Measurements from ENCODE around the gene IL4. TPM values are rescaled to one million over a fixed set of nuclear protein-coding genes. Genes with fewer than 3 reads are reported as not detected.

Gene IL4
- total and polyA plus RNA-seq, 10 donors, result not detected

- Histone ChIP-seq H3K9me3 (no peaks in the 10 kb centered on the region), H3K27ac (no peak overlapping the region), H3K36me3 (no peaks in the 10 kb centered on the region), H3K4me3 (no peak overlapping the region), H3K27me3 (replicated peaks in 1 of 7) (no peaks in the 10 kb centered on the region), H3K4me1 (peaks cover 0 to 20% (median 4%) of the 10 kb centered on the region in 6 donors)
- WGBS, 5 donors, result 91 to 98% (median 96%) methylated on average over 3 of the region's 3 CpGs
- intact Hi-C loops (cut with DNase I; ENCODE audit: low total_unique reads), result no loop called here
- TF ChIP-seq POLR2AphosphoS5 (IDR thresholded peaks at IDR 0.05), result no peak
- TF ChIP-seq, protein P1, sequence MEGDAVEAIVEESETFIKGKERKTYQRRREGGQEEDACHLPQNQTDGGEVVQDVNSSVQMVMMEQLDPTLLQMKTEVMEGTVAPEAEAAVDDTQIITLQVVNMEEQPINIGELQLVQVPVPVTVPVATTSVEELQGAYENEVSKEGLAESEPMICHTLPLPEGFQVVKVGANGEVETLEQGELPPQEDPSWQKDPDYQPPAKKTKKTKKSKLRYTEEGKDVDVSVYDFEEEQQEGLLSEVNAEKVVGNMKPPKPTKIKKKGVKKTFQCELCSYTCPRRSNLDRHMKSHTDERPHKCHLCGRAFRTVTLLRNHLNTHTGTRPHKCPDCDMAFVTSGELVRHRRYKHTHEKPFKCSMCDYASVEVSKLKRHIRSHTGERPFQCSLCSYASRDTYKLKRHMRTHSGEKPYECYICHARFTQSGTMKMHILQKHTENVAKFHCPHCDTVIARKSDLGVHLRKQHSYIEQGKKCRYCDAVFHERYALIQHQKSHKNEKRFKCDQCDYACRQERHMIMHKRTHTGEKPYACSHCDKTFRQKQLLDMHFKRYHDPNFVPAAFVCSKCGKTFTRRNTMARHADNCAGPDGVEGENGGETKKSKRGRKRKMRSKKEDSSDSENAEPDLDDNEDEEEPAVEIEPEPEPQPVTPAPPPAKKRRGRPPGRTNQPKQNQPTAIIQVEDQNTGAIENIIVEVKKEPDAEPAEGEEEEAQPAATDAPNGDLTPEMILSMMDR (IDR thresholded peaks at IDR 0.05 in 8 of 11, conservative IDR thresholded peaks at IDR 0.05 in 3 of 11), result no peak
- TF ChIP-seq POLR2A (IDR thresholded peaks at IDR 0.05), result no peak
- DNase-seq, result no peak
Measured at GRCh38 chr5:132686193-132686592, 12.4 kb downstream of the IL4 start.

DNA sequence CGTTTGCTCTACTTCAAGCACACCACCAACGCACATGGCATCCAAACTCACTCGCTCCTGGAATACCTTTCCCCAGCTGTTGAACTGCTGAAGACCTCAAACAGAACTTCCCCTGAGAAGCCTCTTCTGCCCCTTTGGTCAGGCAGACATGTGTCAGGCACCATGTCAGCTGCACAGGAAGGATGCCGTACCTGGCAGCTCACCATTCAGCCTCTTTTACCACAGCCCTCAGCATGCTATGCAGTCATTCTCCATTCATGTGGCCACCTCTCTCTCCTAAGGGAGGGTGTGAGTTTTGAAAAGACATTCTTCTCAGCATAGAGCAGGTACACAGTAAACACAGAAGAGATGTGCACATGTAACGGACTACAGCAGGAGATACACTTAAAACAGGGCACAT, 14.2 kb downstream of the IL4 start:
- DNase-seq, result no peak
- H3K36me3 ChIP-seq, result no peaks in the 10 kb centered on the region
- 64 to 82% (median 77%) methylated on average over 5 of the region's 5 CpGs for WGBS, 5 donors
- H3K27ac ChIP-seq, result no peak overlapping the region
- intact Hi-C loops (cut with DNase I; ENCODE audit: low total_unique reads), result no loop called here
- no peaks in the 10 kb centered on the region for H3K27me3 ChIP-seq (replicated peaks in 1 of 7)
- TF ChIP-seq, protein P1 (IDR thresholded peaks at IDR 0.05 in 8 of 11, conservative IDR thresholded peaks at IDR 0.05 in 3 of 11), result no peak
- no peak for TF ChIP-seq POLR2AphosphoS5 (IDR thresholded peaks at IDR 0.05)
- TF ChIP-seq POLR2A (IDR thresholded peaks at IDR 0.05), result no peak
- no peak overlapping the region for H3K4me3 ChIP-seq
- H3K9me3 ChIP-seq, result no peaks in the 10 kb centered on the region
- peaks cover 0 to 16% (median 4%) of the 10 kb centered on the region in 6 donors for H3K4me1 ChIP-seq

DNA sequence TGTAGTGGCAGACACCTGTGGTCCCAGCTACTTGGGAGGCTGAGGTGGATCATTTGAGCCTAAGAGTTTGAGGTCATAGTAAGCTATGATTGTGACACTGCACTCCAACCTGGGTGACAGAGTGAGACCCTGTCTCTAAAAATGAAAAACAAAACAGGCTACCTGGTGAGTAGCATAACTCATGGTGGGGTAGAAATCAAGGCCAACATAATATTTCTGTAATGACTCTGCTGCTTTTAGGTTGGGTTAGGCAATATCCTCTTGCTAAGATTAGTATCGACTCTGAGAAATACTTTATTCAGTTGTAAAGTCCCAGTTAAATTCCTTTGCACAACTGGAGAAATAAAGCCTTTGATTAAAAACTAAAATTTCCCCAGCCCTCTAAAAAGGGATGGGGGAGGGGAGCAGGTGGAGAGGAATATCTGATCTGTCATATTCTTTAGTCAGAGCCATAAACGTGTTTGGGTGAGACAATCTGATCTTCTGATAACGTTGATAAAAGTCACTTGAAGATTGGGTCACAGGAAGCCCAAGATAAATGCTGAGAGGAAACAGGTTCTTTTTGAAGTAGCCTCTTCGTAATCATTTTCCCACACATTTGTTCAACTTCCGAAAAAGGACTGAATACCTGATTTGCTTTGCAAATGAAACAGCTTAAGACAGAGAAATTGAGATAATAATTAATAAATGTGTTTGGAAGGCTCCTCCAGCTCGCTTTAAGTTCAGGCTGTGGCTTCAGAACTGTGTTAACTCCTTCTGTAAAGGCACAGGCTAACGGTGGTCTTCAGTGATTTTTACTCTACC, 14.9 kb downstream of the IL4 start:
- H3K27ac ChIP-seq, result no peak overlapping the region
- 21 to 28% (median 26%) methylated on average over 7 of the region's 7 CpGs for WGBS, 5 donors
- H3K36me3 ChIP-seq, result peaks cover 0 to 3% (median 0%) of the 10 kb centered on the region in 6 donors
- TF ChIP-seq POLR2AphosphoS5 (IDR thresholded peaks at IDR 0.05) (no peak), POLR2A (IDR thresholded peaks at IDR 0.05) (no peak)
- TF ChIP-seq, protein P1 (IDR thresholded peaks at IDR 0.05 in 8 of 11, conservative IDR thresholded peaks at IDR 0.05 in 3 of 11), result no peak
- no peak overlapping the region for H3K4me3 ChIP-seq
- peaks cover 0 to 16% (median 4%) of the 10 kb centered on the region in 6 donors for H3K4me1 ChIP-seq
- no peaks in the 10 kb centered on the region for H3K9me3 ChIP-seq
- H3K27me3 ChIP-seq (replicated peaks in 1 of 7), result no peaks in the 10 kb centered on the region
- intact Hi-C loops (cut with DNase I; ENCODE audit: low total_unique reads), result no loop called here
- DNase-seq, result no peak

DNA sequence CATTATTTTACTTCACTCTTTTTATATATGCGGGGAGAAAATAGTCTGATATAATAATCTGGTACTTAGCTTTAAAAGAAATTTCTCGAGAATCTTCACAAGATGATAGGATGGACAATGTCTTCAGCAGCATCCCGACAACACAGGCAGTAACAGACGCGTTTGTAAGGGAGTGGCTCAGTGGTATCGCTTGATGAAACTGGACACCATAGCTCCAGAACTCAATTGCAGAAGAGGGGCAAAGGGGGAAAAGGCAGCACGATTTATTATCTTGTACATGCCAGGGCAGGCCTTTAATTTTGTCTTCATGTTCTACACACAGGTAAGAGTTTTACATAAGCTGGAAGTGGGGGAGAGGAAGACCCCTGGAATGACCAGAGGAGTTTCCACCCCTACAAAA, 15.7 kb downstream of the IL4 start:
- TF ChIP-seq, protein P1 (IDR thresholded peaks at IDR 0.05 in 8 of 11, conservative IDR thresholded peaks at IDR 0.05 in 3 of 11), result no peak
- TF ChIP-seq POLR2AphosphoS5 (IDR thresholded peaks at IDR 0.05) (no peak), POLR2A (IDR thresholded peaks at IDR 0.05) (no peak)
- DNase-seq, result no peak
- Histone ChIP-seq H3K4me1 (peaks cover 0 to 16% (median 4%) of the 10 kb centered on the region in 6 donors), H3K4me3 (no peak overlapping the region), H3K36me3 (peaks cover 0 to 8% (median 0%) of the 10 kb centered on the region in 6 donors), H3K27me3 (replicated peaks in 1 of 7) (no peaks in the 10 kb centered on the region), H3K27ac (no peak overlapping the region), H3K9me3 (no peaks in the 10 kb centered on the region)
- intact Hi-C loops (cut with DNase I; ENCODE audit: low total_unique reads), result no loop called here
- 87 to 94% (median 91%) methylated on average over 7 of the region's 7 CpGs for WGBS, 5 donors

Data from spleen (tissue), 11 donors.